ENCODE data around the gene KCNK3.

KCNK3 gene

DNA sequence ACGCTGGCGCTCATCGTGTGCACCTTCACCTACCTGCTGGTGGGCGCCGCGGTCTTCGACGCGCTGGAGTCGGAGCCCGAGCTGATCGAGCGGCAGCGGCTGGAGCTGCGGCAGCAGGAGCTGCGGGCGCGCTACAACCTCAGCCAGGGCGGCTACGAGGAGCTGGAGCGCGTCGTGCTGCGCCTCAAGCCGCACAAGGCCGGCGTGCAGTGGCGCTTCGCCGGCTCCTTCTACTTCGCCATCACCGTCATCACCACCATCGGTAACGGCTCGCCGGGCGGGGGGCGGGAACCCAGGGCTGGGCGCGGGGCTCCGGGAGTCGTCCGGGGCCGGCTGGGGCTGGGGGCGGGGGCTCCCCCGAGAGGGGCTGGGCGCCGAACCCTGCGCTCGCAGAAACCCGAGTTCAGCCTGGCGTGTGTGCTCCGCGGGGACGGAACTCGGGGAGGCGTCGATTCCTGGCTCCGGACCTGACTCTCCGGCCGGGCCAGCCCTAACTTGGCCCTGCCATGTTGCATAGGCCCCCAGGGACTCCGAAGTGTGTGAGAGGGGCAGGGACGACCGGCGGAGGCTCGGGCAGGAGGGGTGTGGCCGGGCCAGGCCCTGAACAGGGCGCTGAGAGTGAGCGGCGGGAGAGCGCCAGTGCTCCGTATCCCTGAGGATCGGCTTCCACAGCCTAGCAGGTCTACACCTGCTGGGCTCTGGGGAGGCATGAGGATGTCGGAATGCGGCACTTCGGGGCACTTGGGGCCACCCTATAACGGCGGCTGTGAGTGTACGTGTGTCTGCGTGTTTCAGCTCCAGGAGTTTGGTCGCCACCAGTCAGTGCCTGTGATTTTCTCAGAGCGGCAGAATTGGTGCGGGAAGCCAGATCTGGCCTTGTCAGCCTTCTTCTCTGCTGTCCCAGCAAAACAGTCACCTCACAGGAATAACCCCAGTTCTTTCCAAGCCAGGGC is 651 bp downstream of the KCNK3 start:
- no peak for DNase-seq

DNA sequence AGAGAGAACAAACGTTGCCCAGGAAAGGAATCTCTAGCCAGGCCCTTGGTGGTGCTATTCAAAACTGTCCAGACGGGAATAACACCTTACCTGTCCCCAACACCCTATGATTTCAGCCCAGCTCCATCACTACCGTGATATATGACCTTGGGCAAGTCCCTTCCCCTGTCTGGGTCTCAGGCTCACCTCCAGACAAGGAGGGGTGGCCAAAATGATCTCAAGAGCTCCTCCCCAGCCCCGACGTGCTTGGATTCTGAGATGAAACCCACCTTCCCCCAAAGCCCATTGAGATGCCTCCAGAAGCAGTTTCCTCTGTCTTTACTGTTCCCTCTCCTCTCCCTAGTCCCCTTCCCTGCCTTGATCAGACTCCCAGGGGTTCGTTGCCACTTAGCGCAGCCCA is 1.5 kb downstream of the KCNK3 start:
- no peak for DNase-seq

DNA sequence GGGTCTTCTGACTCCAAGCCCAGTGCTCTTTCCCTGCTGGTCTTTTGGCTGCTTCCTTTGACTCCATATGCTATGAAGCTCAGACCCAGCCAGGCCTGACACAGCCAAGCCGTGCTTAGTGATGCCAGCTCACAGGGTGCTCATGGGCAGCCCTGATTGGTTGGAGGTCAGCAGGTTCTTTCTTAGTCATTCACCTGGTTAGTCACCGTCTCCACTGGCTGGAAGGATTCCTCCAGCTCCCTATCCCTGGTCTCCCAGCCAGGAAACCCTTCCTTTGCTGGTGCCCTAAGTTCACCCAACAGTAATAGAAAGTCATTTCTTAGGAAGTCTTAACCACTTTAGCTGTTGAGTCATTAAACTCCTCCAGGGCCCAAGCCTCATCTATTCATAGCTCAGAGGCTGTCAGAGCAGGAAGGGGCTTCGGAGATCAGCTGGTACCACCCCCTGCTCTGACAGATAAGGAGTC is 3.9 kb downstream of the KCNK3 start:
- DNase-seq, result no peak

- DNase-seq, result no peak
These were observed 4.9 kb downstream of the KCNK3 start for GRCh38 chr2:26697425-26697824.

DNA sequence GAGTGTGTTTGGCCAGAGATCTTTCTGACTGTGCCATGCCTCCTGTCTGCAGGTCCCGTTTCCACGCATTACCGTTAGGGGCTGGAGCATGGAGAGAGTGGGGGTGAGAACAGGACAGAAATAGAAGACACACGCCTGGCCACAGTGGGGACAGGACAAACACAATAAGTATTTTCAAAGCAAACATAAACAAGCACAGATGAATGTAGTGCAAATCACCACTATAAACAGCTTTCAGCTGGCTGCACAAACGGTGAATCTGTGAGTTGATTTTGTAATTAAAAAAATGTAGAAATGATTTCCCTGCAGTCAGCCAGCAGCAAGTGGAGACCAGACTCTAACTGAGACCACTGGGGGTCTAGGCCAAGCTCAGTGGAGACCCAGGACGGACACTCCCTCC is 6.8 kb downstream of the KCNK3 start:
- DNase-seq, result no peak

DNA sequence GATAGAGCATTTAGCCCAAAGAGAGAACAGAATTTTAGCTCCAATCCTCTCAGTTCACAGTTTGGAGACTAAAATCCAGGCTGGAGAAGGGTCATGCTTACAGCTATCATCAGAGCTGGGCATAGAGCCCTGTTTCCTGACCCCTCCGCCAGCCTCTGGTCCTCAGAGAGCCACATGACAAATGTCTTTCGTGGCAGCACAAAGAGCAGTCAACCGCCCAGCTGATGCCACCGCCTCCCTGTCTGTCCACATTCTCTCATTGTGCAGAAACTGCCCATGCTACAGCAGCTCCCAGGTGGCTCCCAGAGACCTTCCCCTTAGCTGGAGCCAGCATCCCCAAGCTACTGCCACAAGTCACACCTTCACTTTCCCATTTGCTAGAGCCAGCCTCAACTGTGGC is 7.6 kb downstream of the KCNK3 start:
- DNase-seq, result no peak

DNA sequence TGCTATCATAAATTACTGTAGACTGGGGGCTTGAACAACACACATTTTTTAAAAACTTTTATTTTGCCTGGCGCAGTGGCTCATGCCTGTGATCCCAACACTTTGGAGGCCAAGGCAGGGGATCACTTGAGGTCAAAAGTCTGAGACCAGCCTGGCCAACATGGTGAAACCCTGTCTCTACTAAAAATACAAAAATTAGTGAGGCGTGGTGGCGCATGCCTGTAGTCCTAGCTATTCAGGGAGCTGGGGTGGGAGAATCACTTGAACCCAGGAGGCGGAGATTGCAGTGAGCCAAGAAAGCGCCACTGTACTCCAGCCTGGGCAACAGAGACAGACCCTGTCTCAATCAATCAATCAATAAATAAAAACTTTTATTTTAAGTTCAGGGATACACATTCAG is 9.1 kb downstream of the KCNK3 start:
- DNase-seq, result no peak

- no peak for DNase-seq
These were observed 9.5 kb downstream of the KCNK3 start for GRCh38 chr2:26702025-26702424.

DNA sequence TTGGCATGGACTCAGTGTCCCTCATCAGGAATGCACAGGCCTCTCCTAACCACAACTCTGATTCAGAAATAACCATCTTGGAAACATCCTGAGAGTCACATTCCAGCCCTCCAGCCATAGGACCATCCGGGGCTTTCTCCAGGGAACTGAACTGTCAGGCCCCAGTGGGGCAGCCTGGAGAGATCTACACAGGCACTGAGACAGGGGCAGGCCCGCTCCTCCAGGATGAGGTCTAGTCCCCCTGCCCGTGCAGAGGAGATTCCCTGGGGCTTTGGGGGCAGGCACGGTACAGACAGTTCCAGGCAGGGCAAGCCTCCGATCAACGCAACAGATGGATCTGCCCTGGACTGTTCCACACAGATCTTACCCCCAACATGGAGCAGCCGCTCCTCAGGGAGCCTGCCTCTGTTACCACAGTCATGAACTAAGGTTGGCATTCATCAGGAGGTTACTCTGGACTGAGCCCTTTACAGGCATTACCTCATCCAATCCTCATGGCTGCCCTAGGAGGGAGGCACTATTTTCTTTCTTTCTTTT is 12.0 kb downstream of the KCNK3 start:
- no peak for DNase-seq

DNA sequence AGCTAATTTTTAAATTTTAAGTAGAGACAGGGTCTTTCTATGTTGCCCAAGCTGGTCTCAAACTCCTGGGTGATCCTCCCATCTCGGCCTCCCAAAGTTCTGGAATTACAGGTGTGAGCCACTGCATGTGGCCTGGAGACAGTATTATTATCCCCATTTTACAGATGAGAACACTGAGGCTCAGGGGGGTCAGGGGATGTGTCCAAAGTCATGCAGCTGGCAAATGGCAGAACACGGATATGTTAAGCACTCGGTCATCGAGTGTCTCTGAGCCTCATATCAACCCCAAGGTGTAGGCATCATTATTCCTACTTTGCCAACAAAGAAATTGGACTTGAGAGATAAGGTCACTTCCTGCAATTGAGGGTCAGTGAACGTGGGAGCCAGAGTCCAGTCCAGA is 12.6 kb downstream of the KCNK3 start:
- DNase-seq, result no peak

DNA sequence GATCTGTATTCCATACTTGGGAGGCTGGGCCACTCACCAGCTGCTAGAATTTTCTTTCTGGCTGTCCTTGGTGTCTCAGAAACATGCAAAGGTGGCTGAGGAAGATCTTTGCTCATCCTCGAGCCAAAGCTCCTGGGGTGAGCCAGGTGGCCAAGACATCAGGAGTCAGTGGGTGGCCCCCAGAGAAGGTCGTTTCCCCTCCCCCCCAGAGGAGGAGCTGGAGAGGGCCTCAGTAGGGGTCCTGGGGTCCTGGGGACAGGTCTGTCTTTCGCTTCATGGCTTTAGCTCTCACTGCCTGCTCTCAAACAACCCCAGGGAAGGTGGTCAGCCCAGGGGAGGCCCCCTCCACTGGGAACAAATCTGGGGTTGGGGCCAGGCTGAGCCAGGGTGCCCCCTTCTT is 13.6 kb downstream of the KCNK3 start:
- no peak for DNase-seq

DNA sequence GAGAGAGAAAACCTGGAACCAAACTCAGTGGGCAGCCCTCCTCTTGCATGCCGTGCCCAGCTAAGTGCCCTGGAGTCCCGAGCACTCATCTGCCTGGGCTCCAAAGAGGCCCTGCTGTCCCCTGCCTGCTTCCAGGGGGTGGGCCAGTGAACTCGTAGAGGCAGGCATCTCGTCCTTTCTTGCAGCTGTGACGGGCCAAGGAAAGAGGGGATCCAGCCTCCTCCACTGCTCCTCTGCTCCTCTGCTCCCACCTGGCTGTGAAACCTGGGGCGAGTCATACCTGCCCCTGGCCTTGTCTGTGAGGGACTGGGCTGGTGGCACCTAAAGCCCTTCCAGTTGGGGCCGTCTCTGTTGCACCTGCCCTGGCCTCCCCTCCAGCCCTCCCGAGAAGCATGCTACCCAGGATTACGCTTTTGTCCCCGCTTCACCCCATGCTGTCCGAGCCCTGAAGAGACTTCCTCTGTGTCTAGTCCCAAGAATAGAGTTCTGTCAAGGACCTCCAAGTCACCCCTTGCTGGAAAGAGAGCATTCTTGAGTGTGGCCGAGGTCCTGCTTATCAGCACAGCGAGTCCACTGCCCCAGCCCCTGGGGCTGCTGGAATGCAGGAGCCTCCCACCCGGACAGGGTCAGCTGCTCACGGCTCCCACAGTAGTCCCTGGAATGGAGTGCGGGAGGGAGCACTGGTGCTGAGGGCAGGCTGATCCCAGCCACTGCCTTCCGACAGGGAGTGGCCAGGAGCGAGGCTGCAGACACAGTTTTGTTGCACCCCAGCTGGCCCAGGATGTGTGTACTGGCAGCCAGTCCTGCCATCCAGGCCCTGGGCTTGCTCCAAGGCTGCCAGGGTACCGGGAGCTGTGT is 14.3 kb downstream of the KCNK3 start:
- no peak for DNase-seq

DNA sequence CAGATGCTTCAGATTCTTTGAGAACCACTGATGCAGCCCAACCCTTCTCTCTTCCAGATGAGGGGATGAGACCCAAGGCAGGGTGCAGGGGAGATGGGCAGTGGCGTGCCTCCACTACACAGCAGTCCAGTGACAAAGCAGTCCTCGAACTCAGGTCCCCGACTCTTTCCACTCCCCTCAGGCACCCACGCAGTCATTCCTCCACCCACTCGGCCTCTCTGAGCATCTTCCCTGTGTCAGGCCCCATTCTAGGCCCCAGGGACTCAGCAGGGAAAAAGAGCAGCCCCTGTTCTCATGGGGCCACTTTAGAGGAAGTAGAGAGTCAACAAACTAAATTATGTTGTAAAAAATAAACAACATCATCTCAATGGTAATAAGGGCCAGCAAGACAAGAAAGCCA is 15.2 kb downstream of the KCNK3 start:
- no peak for DNase-seq

GRCh38 chr2:26708457-26708856 is 15.9 kb downstream of the KCNK3 start:
- DNase-seq, result no peak

DNA sequence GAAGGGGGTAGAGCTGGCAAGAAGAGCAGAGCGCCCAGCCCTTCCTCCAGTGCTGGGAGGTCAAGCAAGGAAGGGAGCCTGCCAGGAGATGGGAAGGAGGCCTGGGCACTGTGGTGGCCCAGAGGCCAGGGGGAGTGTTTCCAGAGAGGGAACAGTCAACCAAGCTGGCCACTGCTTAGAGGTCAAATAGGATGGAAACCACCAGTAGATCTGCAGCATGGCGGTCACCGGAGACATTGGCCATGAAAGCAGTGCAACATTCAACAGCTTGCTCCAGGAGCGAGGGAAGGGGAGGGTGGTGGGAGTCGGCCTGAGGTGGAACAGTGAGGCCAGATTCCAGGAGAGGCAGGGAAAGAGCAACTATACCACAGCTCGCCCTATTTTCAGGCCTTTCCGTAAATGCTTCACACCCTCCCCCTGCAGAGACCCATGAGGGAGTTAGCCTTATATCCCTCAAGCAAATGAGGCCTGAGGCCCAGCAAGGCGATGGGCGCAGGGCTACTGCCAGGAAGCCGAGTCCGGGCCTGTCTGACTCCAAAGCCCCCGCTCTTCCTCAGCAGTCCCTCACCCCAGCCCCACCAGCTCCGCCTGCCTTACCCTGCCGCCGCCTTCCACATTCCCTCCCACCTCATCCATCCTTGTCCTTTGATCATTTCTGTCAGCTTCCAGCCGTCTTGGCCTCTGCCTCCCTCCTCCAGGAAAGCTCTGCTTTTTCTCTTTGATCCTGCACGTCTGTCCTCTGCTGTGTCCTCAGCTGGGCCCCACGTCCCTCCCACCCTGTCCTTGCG is 17.0 kb downstream of the KCNK3 start:
- DNase-seq, result no peak

- DNase-seq, result no peak
These were observed 17.6 kb downstream of the KCNK3 start for GRCh38 chr2:26710145-26710544.

DNA sequence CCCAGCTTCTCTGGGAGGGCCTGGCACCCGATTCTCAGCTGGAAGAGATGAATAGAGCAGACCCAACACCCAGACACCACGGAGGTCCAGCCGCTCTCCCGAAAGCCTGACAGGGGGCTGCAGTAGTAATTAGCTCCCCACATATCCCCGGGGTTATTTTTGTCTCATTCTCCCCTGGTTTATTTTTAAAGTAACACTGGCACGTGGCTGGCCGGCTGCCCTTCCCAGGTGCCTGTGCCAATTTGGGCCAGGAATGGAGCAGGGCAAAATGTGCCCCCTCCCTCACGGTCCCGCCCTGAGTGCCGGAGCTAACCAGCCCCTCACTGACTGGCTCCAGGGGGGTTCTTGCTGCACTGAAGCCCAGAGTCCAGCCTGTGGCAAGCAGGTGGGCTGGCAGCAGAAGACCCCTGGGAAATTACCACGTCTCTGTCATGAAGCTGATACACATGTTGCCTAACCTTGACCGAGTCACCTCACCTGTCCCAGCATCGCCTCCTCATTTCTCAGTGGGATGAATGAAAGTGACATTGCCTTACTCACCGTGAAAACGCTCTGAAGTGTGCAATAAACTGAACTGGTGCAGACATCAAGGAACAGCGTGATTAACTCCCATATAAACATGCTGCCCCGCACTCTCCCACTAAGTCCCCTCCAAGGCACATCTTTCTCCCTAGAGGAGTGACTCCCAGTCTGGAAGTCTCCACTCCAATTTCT is 18.4 kb downstream of the KCNK3 start:
- no peak for DNase-seq

DNA sequence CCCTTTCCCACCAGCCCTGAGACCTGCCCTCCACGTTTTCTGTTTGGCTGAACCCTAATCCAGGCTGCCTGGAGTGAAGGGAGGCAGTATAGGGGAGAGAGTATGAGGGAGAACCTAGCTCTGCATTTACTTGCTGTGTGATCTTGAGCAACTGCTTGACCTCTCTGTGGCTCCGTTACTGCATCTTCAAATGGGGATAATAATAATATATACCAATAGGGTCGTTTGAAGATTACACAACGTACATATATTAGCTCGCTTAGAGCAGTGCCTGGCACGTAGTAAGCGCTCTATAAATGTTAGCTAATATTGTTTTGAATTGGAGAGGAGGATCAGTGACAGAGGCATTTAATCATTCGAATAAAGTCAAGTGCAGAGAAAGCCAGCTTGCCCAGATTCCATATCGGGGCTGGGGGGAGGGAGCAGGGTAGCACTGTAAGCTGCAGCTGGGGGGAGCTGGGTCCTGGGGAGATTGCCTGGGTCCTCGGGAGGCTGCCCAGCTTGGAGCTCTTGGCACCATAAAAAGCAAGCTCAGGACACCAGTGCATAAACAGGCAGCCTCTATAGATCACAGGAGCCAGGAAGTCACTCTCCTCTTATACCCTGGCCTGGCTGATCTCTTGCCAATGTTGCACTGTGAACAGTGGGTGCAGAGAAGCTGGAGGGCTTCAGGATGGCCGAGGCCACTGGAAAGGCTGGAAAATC is 19.1 kb downstream of the KCNK3 start:
- DNase-seq, result no peak

- no peak for DNase-seq
These were observed 20.3 kb downstream of the KCNK3 start for GRCh38 chr2:26712486-26713465.

Measured in activated CD4-positive, alpha-beta T cell treated with anti-CD3 and anti-CD28 coated beads for 4 hours (primary cell).